WERI-Rb-1 (cell line): ENCODE results near the gene NLE1.

Experiments
- DNase-seq: peaks from one replicate; pipeline ENCODE4 v3.0.0-alpha.2; 2020
- H3K27ac ChIP-seq: fragments of 250-450 bp; sonication (Bioruptor Pico); 2 replicates; pipeline ENCODE4 v1.5.1; 2020; ENCODE audit warnings: mild to moderate bottlenecking, moderate library complexity
- H3K27me3 ChIP-seq: fragments of 250-450 bp; sonication (Bioruptor Pico); 2 replicates; pipeline ENCODE4 v1.5.1; 2021; ENCODE audit warnings: mild to moderate bottlenecking, low read depth, moderate library complexity; ENCODE audit not compliant: insufficient read depth, severe bottlenecking
- H3K36me3 ChIP-seq: fragments of 250-450 bp; sonication (Bioruptor Pico); 2 replicates; pipeline ENCODE4 v1.5.1; 2020; ENCODE audit warnings: mild to moderate bottlenecking, moderate library complexity
- H3K4me3 ChIP-seq: 2 replicates; pipeline ENCODE4 v1.5.1; 2011; ENCODE audit warnings: low read depth, mild to moderate bottlenecking, control low read depth, low read length
- H3K9me3 ChIP-seq: fragments of 250-450 bp; sonication (Bioruptor Pico); 2 replicates; pipeline ENCODE4 v1.5.1; 2021; ENCODE audit warnings: mild to moderate bottlenecking, moderate library complexity; ENCODE audit not compliant: severe bottlenecking
- CTCF ChIP-seq: IDR thresholded peaks from 2 replicates; pipeline ENCODE4 v1.5.1; 2011; ENCODE audit warnings: low read depth, mild to moderate bottlenecking, control low read depth, inconsistent platforms, low read length

Gene NLE1

GRCh38 chr17:35079547-35080423 is 62.3 kb downstream of the NLE1 start:
- H3K27me3 ChIP-seq, result no peaks in the 10 kb centered on the region
- no peak for TF ChIP-seq CTCF

More at GRCh38 chr17:35079547-35080423, 62.3 kb downstream of the NLE1 start:
- DNase-seq, result no peak
- Histone ChIP-seq H3K4me3 (no peak overlapping the region), H3K9me3 (no peaks in the 10 kb centered on the region), H3K36me3 (no peaks in the 10 kb centered on the region), H3K27ac (no peak overlapping the region)
